Measurements from ENCODE around the gene AVPR2. TPM values are rescaled to one million over a fixed set of nuclear protein-coding genes. Genes with fewer than 3 reads are reported as not detected.

AVPR2 gene
- total RNA-seq, 2 donors from 2014 or later = not detected

- no peak overlapping the region for H3K4me3 ChIP-seq
Observed at GRCh38 chrX:153931151-153931550, 26.7 kb downstream of the AVPR2 start.

GRCh38 chrX:153931748-153932147 is 27.3 kb downstream of the AVPR2 start:
- no peak for DNase-seq (ENCODE audit: low spot score)
- no peak for ATAC-seq (ENCODE audit: insufficient number of reproducible peaks, low FRiP score, low read depth)
- Histone ChIP-seq H3K27ac (no peak overlapping the region), H3K4me1 (ENCODE audit: control insufficient read depth in 1 of 2, low read depth in 2 of 2) (peaks cover 3 to 18% of the 10 kb centered on the region in 2 donors), H3K9me3 (no peaks in the 10 kb centered on the region), H3K27me3 (replicated peaks; ENCODE audit: insufficient read depth) (no peaks in the 10 kb centered on the region), H3K4me3 (no peak overlapping the region), H3K36me3 (peaks cover 6% of the 10 kb centered on the region)
- no peak for TF ChIP-seq CTCF (IDR thresholded peaks at IDR 0.05)

More at GRCh38 chrX:153931151-153931550, 26.7 kb downstream of the AVPR2 start:
- no peak for DNase-seq (ENCODE audit: low spot score)
- no peak overlapping the region for H3K27ac ChIP-seq
- no peak for TF ChIP-seq CTCF (IDR thresholded peaks at IDR 0.05)
- H3K36me3 ChIP-seq = peaks cover 6% of the 10 kb centered on the region
- no peak for ATAC-seq (ENCODE audit: insufficient number of reproducible peaks, low FRiP score, low read depth)
- no peaks in the 10 kb centered on the region for H3K9me3 ChIP-seq
- H3K4me1 ChIP-seq (ENCODE audit: control insufficient read depth in 1 of 2, low read depth in 2 of 2) = peaks cover 3 to 24% of the 10 kb centered on the region in 2 donors
- H3K27me3 ChIP-seq (replicated peaks; ENCODE audit: insufficient read depth) = no peaks in the 10 kb centered on the region

GRCh38 chrX:153932220-153932915 is 27.9 kb downstream of the AVPR2 start:
- no peak overlapping the region for H3K27ac ChIP-seq
- peaks cover 3 to 14% of the 10 kb centered on the region in 2 donors for H3K4me1 ChIP-seq (ENCODE audit: control insufficient read depth in 1 of 2, low read depth in 2 of 2)
- TF ChIP-seq CTCF (IDR thresholded peaks at IDR 0.05) = no peak
- H3K4me3 ChIP-seq = no peak overlapping the region
- H3K9me3 ChIP-seq = no peaks in the 10 kb centered on the region
- DNase-seq (ENCODE audit: low spot score) (no peak), ATAC-seq (ENCODE audit: insufficient number of reproducible peaks, low FRiP score, low read depth) (no peak)
- H3K27me3 ChIP-seq (replicated peaks; ENCODE audit: insufficient read depth) = no peaks in the 10 kb centered on the region
- peaks cover 6% of the 10 kb centered on the region for H3K36me3 ChIP-seq

GRCh38 chrX:153933748-153934147 is 29.3 kb downstream of the AVPR2 start:
- Histone ChIP-seq H3K36me3 (peaks cover 6% of the 10 kb centered on the region), H3K4me3 (peak overlapping the region; percentile 77), H3K4me1 (ENCODE audit: control insufficient read depth in 1 of 2, low read depth in 2 of 2) (peaks cover 3 to 14% of the 10 kb centered on the region in 2 donors), H3K27ac (no peak overlapping the region), H3K9me3 (no peaks in the 10 kb centered on the region), H3K27me3 (replicated peaks; ENCODE audit: insufficient read depth) (no peaks in the 10 kb centered on the region)
- ATAC-seq (ENCODE audit: insufficient number of reproducible peaks, low FRiP score, low read depth) (no peak), DNase-seq (ENCODE audit: low spot score) (no peak)
- TF ChIP-seq CTCF (IDR thresholded peaks at IDR 0.05) = no peak

GRCh38 chrX:153934148-153934761 is 29.8 kb downstream of the AVPR2 start:
- Histone ChIP-seq H3K27me3 (replicated peaks; ENCODE audit: insufficient read depth) (no peaks in the 10 kb centered on the region), H3K36me3 (peaks cover 6% of the 10 kb centered on the region), H3K27ac (peak overlapping the region in 1 of 2 donors; percentile 12), H3K4me3 (peak overlapping the region; percentile 77), H3K9me3 (no peaks in the 10 kb centered on the region), H3K4me1 (ENCODE audit: control insufficient read depth in 1 of 2, low read depth in 2 of 2) (peaks cover 3 to 14% of the 10 kb centered on the region in 2 donors)
- no peak for DNase-seq (ENCODE audit: low spot score)
- ATAC-seq (ENCODE audit: insufficient number of reproducible peaks, low FRiP score, low read depth) = no peak
- no peak for TF ChIP-seq CTCF (IDR thresholded peaks at IDR 0.05)

Measured in thoracic aorta (tissue), 2 donors.